Pancreas (tissue), 10 donors: ENCODE data around the gene DCST2. TPM values are rescaled to one million over a fixed set of nuclear protein-coding genes. Genes with fewer than 3 reads are reported as not detected.

Experiments
- ATAC-seq, 4 donors: fragments of 200-7000 bp; cut with Tn5 transposase; one replicate each; pipeline versions ENCODE4 v1.8.0 to v1.9.1; 2020; ENCODE audit warnings: mild to moderate bottlenecking in 4 of 4, moderate library complexity in 4 of 4
- DNase-seq, 6 donors: peaks; one replicate each; pipeline ENCODE4 v3.0.0-alpha.2; 2020
- FAIRE-seq: peaks from 2 replicates; lab custom pipeline; 2012; peaks lifted over from hg19 to GRCh38; lab: Jason Lieb, UNC
- H3K27ac ChIP-seq, 4 donors: fragments of 200-600 bp; sonication (generic); 1 replicate in 3 of 4; 2 replicates in 1 of 4; pipeline versions ENCODE4 v1.5.0 to v1.8.0; 2020
- H3K27me3 ChIP-seq, 4 donors: fragments of 200-600 bp; one replicate each; pipeline ENCODE4 v1.8.0; 2021
- H3K36me3 ChIP-seq, 3 donors: fragments of 200-600 bp; sonication (generic) in 1 of 3; one replicate each; pipeline versions ENCODE4 v1.5.0 to v1.8.0; 2020 to 2021
- H3K4me1 ChIP-seq, 3 donors: fragments of 200-600 bp; one replicate each; pipeline ENCODE4 v1.8.0; 2021
- H3K4me3 ChIP-seq, 4 donors: fragments of 200-600 bp; sonication (generic) in 2 of 4; one replicate each; pipeline versions ENCODE4 v1.5.0 to v1.8.0; 2020 to 2021
- H3K9me3 ChIP-seq, 4 donors: fragments of 200-600 bp; one replicate each; pipeline ENCODE4 v1.8.0; 2021
- WGBS, 2 donors: extraction: QIAGEN DNeasy Blood & Tissue Kit; methylation state at CpG; one replicate each; pipeline ENCODE4 v1.1.7; 2013; 5-methylcytosine and 5-hydroxymethylcytosine counted together
- intact Hi-C, 3 donors: fragments of 100-400 bp; cut with DNase I; formaldehyde crosslinking; loops; one replicate each; pipeline versions ENCODE4 v1.11.1 to v1.14.2; 2022
- polyA plus RNA-seq, 2 donors: library from polyadenylated mRNA; stranded (reverse); fragments of 200-250 nt; gene quantifications; one replicate each; pipeline ENCODE4 v1.2.3, GENCODE V29; 2013
- total RNA-seq, 6 donors: library from RNA; stranded (reverse); fragmentation: NEBNext Ultra II Directional in 4 of 6; extraction: Animal tissue kit (Norgen Biotek cat#: 25700) in 4 of 6; gene quantifications; one replicate each; pipeline versions ENCODE4 v1.2.1 to v1.2.4, GENCODE V29; 2021 to 2023
- TF ChIP-seq, protein P1 (sequence below), 4 donors: fragments of 200-600 bp; sonication (generic) in 3 of 4; IDR thresholded peaks; one replicate each; pipeline versions ENCODE4 v1.5.0 to v1.8.0; 2021; ENCODE audit warnings: antibody characterized with exemption in 4 of 4
- donor health status: healthy with polysubstance abuse.
- donor health status: DM: no; HTN: no; CAD: no; lungs with moderate emphysema.
- donor health status: DM: no; HTN: no; CAD: no.
- donor health status: control.
- donor health status: control.
- donor health status: Bipolar disorder and iron deficiency.
- donor health status: DM: yes; HTN: yes; CAD: no.
- donor health status: DM: no; HTN: no; CAD: no.
- donor health status: DM: no; HTN: no; CAD: no.
- donor health status: DM: yes; HTN: yes; CAD: no.

Gene DCST2
- total and polyA plus RNA-seq, 8 donors = 0.12 to 5.1 (median 0.51) TPM

GRCh38 chr1:155018617-155019348 lies 14.8 kb downstream of the DCST2 start:
- no peaks in the 10 kb centered on the region for H3K9me3 ChIP-seq
- no peak for FAIRE-seq
- H3K27me3 ChIP-seq = no peaks in the 10 kb centered on the region
- no peak overlapping the region for H3K4me3 ChIP-seq
- TF ChIP-seq, protein P1, sequence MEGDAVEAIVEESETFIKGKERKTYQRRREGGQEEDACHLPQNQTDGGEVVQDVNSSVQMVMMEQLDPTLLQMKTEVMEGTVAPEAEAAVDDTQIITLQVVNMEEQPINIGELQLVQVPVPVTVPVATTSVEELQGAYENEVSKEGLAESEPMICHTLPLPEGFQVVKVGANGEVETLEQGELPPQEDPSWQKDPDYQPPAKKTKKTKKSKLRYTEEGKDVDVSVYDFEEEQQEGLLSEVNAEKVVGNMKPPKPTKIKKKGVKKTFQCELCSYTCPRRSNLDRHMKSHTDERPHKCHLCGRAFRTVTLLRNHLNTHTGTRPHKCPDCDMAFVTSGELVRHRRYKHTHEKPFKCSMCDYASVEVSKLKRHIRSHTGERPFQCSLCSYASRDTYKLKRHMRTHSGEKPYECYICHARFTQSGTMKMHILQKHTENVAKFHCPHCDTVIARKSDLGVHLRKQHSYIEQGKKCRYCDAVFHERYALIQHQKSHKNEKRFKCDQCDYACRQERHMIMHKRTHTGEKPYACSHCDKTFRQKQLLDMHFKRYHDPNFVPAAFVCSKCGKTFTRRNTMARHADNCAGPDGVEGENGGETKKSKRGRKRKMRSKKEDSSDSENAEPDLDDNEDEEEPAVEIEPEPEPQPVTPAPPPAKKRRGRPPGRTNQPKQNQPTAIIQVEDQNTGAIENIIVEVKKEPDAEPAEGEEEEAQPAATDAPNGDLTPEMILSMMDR (IDR thresholded peaks at IDR 0.05) = no peak
- H3K36me3 ChIP-seq = peaks cover 0 to 24% (median 9%) of the 10 kb centered on the region in 3 donors
- no peak for DNase-seq
- ATAC-seq = no peak
- H3K27ac ChIP-seq = no peak overlapping the region
- H3K4me1 ChIP-seq = peaks cover 0 to 14% (median 5%) of the 10 kb centered on the region in 3 donors
- 84 to 86% methylated on average over 7 to 8 of the region's 8 CpGs for WGBS, 2 donors
- intact Hi-C loops = loop anchor here in 2 of 3 donors (10.0 kb wide), 1 partner anchor 54 kb away; the partner anchor contains the start of gene PYGO2 (in 2 of the 2)

GRCh38 chr1:155017946-155018316 lies 15.7 kb downstream of the DCST2 start:
- no peak for FAIRE-seq

GRCh38 chr1:155017041-155017945 lies 16.3 kb downstream of the DCST2 start:
- H3K9me3 ChIP-seq = no peaks in the 10 kb centered on the region
- FAIRE-seq (no peak), DNase-seq (peak; percentile 85 to 95 (median 92)), ATAC-seq (peak; percentile 81 to 93 (median 90))
- H3K4me3 ChIP-seq = peak overlapping the region in 3 of 4 donors; percentile 4 to 40 (median 23)
- 6 to 7% methylated on average over 36 to 49 of the region's 49 CpGs for WGBS, 2 donors
- H3K27ac ChIP-seq = peak overlapping the region; percentile 22 to 72 (median 48)
- intact Hi-C loops = loop anchor here in 2 of 3 donors (10.0 kb wide), 1 partner anchor 52 kb away; the partner anchor contains the start of gene PYGO2 (in 2 of the 2)
- no peaks in the 10 kb centered on the region for H3K27me3 ChIP-seq
- H3K36me3 ChIP-seq = peaks cover 0 to 24% (median 9%) of the 10 kb centered on the region in 3 donors
- H3K4me1 ChIP-seq = peaks cover 0 to 14% (median 5%) of the 10 kb centered on the region in 3 donors
- TF ChIP-seq, protein P1 (IDR thresholded peaks at IDR 0.05) = peak; percentile 89 to 98 (median 96)

More at GRCh38 chr1:155017946-155018316, 15.7 kb downstream of the DCST2 start:
- DNase-seq (no peak), ATAC-seq (no peak)
- H3K27ac ChIP-seq = peak overlapping the region in 1 of 4 donors; percentile 72
- H3K27me3 ChIP-seq = no peaks in the 10 kb centered on the region
- H3K36me3 ChIP-seq = peaks cover 0 to 24% (median 9%) of the 10 kb centered on the region in 3 donors
- intact Hi-C loops = loop anchor here in 2 of 3 donors (10.0 kb wide), 1 partner anchor 53 kb away; the partner anchor contains the start of gene PYGO2 (in 2 of the 2)
- peaks cover 0 to 14% (median 5%) of the 10 kb centered on the region in 3 donors for H3K4me1 ChIP-seq
- WGBS, 2 donors = 47 to 65% methylated on average over 6 of the region's 6 CpGs
- H3K4me3 ChIP-seq = peak overlapping the region in 2 of 4 donors; percentile 23 to 40
- no peaks in the 10 kb centered on the region for H3K9me3 ChIP-seq
- TF ChIP-seq, protein P1 (IDR thresholded peaks at IDR 0.05) = no peak

DNA sequence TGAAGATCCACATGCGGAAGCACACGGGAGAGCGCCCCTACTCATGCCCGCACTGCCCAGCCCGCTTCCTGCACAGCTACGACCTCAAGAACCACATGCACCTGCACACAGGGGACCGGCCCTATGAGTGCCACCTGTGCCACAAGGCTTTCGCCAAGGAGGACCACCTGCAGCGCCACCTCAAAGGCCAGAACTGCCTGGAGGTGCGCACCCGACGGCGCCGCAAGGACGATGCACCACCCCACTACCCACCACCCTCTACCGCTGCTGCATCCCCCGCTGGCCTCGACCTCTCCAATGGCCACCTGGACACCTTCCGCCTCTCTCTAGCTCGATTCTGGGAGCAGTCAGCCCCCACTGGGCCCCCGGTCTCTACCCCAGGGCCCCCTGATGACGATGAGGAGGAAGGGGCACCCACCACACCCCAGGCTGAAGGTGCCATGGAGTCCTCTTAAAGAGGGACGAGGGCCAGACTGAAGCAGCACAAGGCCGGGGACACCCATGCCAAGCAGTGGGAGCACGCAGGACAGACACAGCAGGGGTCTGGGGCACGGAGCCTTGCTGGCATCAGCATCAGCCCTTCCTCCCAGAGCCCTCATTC lies 17.2 kb downstream of the DCST2 start:
- TF ChIP-seq, protein P1 (IDR thresholded peaks at IDR 0.05) = no peak
- Histone ChIP-seq H3K4me1 (peaks cover 9 to 15% (median 14%) of the 10 kb centered on the region in 3 donors), H3K36me3 (peaks cover 0 to 24% (median 9%) of the 10 kb centered on the region in 3 donors), H3K27me3 (no peaks in the 10 kb centered on the region), H3K4me3 (no peak overlapping the region), H3K9me3 (no peaks in the 10 kb centered on the region), H3K27ac (peak overlapping the region in 2 of 4 donors; percentile 39 to 72)
- FAIRE-seq = no peak
- intact Hi-C loops = loop anchor here in 2 of 3 donors (10.0 kb wide), 1 partner anchor 52 kb away; the partner anchor contains the start of gene PYGO2 (in 2 of the 2)
- DNase-seq = peak in 1 of 6 donors; percentile 69
- 81 to 88% methylated on average over 25 to 26 of the region's 26 CpGs for WGBS, 2 donors
- ATAC-seq = no peak
